AG04450 (cell line): ENCODE data around the gene GAS6. TPM values are rescaled to one million over a fixed set of nuclear protein-coding genes. Genes with fewer than 3 reads are reported as not detected.
A peak's percentile ranks its signal among the peaks of the same experiment; 100 is the strongest.

ENCODE experiments used
- CTCF ChIA-PET: fragments of 300-600, 350-600 bp; formaldehyde crosslinking; extraction: SDS; loops from one replicate; lab custom pipeline; 2022; ENCODE audit warnings: antibody characterized with exemption, inconsistent platforms; lab: Charles Lee
- POLR2A ChIA-PET: fragments of 350-600 bp; formaldehyde crosslinking; extraction: SDS; loops from one replicate; lab custom pipeline; 2021; ENCODE audit warnings: antibody characterized with exemption, inconsistent platforms; lab: Yijun Ruan, JAX
- DNase-seq: peaks from one replicate; pipeline ENCODE4 v3.0.0-alpha.2; 2011; ENCODE audit warnings: low read depth, low spot score
- H3K27ac ChIP-seq: one replicate; pipeline ENCODE4 v1.5.1; 2012; ENCODE audit warnings: low read depth, low read length, control low read depth
- H3K27me3 ChIP-seq: one replicate; pipeline ENCODE4 v1.6.0; 2012; ENCODE audit warnings: low read length; ENCODE audit not compliant: control insufficient read depth, insufficient read depth
- H3K4me3 ChIP-seq: 2 replicates; pipeline ENCODE4 v1.5.1; 2011; ENCODE audit warnings: mild to moderate bottlenecking, low read depth, low read length, control low read depth
- H3K9me3 ChIP-seq: 2 replicates; pipeline ENCODE4 v1.5.1; 2012; ENCODE audit warnings: low read length; ENCODE audit not compliant: control insufficient read depth, insufficient read depth
- polyA plus RNA-seq: library from polyadenylated mRNA; depleted of rRNA; stranded (reverse); fragments of >200 nt; gene quantifications from 2 replicates; pipeline ENCODE4 v1.2.3, GENCODE V29; 2011
- TF ChIP-seq, protein P1 (sequence below): IDR thresholded peaks from 2 replicates; pipeline ENCODE4 v1.5.1; 2011; ENCODE audit warnings: low read depth, low read length, control low read depth, inconsistent platforms

The GAS6 gene
- polyA plus RNA-seq, 1 experiment = 356 TPM

DNA sequence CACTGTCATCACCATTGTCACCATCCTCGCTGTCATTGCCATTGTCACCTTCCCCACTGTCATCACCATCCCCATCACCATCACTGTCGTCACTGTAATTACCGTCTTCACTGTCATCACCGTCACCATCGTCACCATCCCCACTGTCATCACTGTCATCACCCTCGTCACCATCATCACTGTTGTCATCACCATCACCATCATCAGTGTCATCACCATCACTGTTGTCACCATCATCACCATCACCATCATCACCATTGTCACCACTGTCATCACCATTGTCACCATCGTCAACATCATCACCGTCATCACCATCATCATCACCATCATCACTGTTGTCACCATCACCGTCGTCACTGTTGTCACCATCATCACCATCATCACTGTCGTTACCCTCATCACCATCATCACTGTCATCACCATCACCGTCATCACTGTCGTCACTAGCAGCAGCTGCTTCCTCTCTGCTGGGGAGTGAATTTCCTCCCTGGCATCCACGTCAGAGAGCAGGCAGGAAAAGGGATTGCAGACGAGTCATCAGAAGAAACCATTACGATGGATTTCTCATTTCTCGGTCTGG lies 77.5 kb downstream of the GAS6 start:
- DNase-seq = peak; percentile 29
- POLR2A ChIA-PET = no interaction called here

DNA sequence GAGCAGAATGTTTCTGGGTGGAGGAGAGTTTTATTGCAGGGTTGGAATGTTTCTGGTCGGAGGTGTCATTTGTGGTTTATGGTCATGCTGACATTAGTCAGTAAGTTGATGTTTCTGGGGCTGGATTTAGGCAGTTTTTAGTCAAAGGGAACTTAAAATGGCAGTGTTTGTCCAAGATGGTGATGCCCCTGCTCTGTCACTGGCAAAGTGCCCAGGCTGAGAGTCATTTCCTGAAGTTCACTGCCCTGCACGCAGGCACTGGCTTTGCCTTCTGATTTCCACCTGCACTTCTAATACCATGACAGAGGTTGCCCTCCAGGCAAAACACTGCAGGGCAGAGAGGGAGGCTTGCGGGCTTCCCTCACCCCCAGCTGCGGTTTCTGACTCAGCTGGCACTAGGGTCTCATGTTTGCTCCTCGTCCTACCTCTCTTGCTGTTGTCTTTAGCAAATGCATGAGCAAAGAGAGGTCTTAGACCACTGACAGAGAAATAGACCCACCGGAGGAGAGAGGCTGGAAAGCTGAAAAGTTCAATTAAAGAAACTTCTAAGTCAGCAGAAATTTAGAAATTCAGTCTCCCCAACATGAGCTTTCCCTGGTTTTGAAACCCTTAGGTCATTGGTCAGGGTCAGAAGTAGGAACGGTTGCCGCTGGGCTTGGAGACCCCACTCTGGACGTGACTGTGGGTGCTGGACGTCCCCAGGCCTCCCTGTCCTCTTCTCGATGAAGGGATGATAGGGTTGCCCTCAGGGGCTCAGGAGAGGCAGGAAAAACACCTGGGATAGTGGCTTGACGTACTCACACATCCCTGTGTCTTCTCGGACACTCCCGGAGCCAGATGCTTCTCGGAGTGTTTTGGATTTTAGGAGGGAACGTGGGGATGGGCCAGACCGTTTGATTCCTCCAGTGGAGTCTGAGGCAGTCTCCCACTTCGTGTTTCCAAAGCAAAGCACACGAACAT lies 78.5 kb downstream of the GAS6 start:
- POLR2A ChIA-PET = interaction anchor here (0.5 kb wide), 1 partner anchor 429 kb away, joined by 5 read pairs; no protein-coding TSS in a partner anchor

More for the DNA sequence above, 77.5 kb downstream of the GAS6 start:
- Histone ChIP-seq H3K27me3 (peaks cover 4% of the 10 kb centered on the region), H3K27ac (no peak overlapping the region), H3K9me3 (peaks cover 10% of the 10 kb centered on the region), H3K4me3 (no peak overlapping the region)
- TF ChIP-seq, protein P1, sequence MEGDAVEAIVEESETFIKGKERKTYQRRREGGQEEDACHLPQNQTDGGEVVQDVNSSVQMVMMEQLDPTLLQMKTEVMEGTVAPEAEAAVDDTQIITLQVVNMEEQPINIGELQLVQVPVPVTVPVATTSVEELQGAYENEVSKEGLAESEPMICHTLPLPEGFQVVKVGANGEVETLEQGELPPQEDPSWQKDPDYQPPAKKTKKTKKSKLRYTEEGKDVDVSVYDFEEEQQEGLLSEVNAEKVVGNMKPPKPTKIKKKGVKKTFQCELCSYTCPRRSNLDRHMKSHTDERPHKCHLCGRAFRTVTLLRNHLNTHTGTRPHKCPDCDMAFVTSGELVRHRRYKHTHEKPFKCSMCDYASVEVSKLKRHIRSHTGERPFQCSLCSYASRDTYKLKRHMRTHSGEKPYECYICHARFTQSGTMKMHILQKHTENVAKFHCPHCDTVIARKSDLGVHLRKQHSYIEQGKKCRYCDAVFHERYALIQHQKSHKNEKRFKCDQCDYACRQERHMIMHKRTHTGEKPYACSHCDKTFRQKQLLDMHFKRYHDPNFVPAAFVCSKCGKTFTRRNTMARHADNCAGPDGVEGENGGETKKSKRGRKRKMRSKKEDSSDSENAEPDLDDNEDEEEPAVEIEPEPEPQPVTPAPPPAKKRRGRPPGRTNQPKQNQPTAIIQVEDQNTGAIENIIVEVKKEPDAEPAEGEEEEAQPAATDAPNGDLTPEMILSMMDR = no peak
- CTCF ChIA-PET = no interaction called here

DNA sequence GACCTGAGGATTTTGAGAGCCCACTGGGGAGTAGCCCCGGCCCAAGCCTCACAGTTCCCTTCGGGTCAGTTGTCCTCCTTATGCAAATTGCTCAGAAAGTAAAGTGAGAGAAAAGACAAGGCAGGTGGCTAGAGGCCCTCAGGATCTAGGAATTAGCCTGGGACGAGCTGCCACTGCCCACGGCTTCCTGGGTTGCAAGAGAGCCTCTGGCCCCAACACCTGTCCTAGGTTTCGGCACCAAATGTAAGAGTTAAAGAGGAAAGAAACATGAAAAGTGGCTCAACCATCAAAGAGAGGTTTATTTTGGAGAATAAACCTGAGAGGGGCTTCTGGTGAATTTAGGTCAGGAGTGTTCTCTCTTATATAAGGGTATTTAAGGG lies 79.2 kb downstream of the GAS6 start:
- no peak overlapping the region for H3K4me3 ChIP-seq
- no peak overlapping the region for H3K27ac ChIP-seq
- no peaks in the 10 kb centered on the region for H3K27me3 ChIP-seq
- peaks cover 8% of the 10 kb centered on the region for H3K9me3 ChIP-seq
- no peak for DNase-seq
- ChIA-PET CTCF (interaction anchor here (0.6 kb wide), 1 partner anchor 143 kb away, joined by 3 read pairs; no protein-coding TSS in a partner anchor), POLR2A (no interaction called here)
- TF ChIP-seq, protein P1 = no peak

More for the DNA sequence above, 78.5 kb downstream of the GAS6 start:
- TF ChIP-seq, protein P1 = no peak
- Histone ChIP-seq H3K27me3 (no peaks in the 10 kb centered on the region), H3K9me3 (peaks cover 8% of the 10 kb centered on the region), H3K4me3 (no peak overlapping the region), H3K27ac (no peak overlapping the region)
- CTCF ChIA-PET = interaction anchor here (0.6 kb wide), 1 partner anchor 144 kb away, joined by 3 read pairs; no protein-coding TSS in a partner anchor
- DNase-seq = peak; percentile 27

DNA sequence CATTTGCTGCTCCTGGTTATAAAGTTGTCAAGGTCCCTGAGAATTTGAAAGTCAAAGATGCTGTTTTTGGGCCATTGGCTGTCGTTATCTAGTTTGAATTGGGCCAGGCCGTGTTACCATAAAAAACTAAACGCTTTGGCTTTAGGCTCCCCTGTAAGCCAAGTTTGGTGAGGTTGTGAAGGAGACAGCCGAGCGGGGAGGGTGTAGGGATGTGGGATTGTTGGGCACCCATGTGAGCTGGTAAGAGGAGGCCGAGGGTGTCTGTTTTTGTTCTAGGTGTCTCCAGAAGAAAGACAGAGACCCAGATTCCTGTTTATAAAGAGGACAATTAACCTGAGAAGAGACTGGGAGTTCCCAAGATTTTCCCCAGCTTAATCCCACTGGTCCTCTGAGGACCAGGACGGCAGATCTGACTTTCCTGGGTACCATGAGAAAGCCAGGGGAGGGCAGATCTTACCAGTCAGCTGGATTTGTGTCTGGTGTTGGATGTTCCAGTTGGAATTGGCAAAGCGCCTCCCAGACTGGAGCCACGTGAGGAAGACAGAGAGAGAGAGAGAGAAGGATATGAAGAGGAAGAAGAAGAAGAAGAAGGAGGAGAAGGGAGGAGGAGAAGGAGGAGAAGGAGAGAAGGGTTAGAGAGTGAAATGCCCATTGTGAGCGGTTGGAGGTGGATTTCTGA lies 79.8 kb downstream of the GAS6 start:
- Histone ChIP-seq H3K27ac (no peak overlapping the region), H3K9me3 (peaks cover 8% of the 10 kb centered on the region), H3K4me3 (no peak overlapping the region), H3K27me3 (peaks cover 4% of the 10 kb centered on the region)
- CTCF ChIA-PET = no interaction called here
- DNase-seq = no peak
- TF ChIP-seq, protein P1 = no peak
- POLR2A ChIA-PET = no interaction called here
